ENCODE data around the gene CMTM2. TPM values are rescaled to one million over a fixed set of nuclear protein-coding genes. Genes with fewer than 3 reads are reported as not detected.

CMTM2 gene
- total and polyA plus RNA-seq, 8 donors, result 0.21 to 0.84 (median 0.65) TPM; not detected in 5

GRCh38 chr16:66635406-66635805 is 56.1 kb downstream of the CMTM2 start:
- no peak for DNase-seq
- H3K36me3 ChIP-seq, result no peaks in the 10 kb centered on the region
- no peaks in the 10 kb centered on the region for H3K9me3 ChIP-seq
- H3K4me3 ChIP-seq, result no peak overlapping the region
- intact Hi-C loops (cut with DNase I), result no loop called here
- no peak for ATAC-seq
- H3K27me3 ChIP-seq, result no peaks in the 10 kb centered on the region
- no peak overlapping the region for H3K27ac ChIP-seq
- no peak for FAIRE-seq
- no peaks in the 10 kb centered on the region for H3K4me1 ChIP-seq
- TF ChIP-seq, protein P1, sequence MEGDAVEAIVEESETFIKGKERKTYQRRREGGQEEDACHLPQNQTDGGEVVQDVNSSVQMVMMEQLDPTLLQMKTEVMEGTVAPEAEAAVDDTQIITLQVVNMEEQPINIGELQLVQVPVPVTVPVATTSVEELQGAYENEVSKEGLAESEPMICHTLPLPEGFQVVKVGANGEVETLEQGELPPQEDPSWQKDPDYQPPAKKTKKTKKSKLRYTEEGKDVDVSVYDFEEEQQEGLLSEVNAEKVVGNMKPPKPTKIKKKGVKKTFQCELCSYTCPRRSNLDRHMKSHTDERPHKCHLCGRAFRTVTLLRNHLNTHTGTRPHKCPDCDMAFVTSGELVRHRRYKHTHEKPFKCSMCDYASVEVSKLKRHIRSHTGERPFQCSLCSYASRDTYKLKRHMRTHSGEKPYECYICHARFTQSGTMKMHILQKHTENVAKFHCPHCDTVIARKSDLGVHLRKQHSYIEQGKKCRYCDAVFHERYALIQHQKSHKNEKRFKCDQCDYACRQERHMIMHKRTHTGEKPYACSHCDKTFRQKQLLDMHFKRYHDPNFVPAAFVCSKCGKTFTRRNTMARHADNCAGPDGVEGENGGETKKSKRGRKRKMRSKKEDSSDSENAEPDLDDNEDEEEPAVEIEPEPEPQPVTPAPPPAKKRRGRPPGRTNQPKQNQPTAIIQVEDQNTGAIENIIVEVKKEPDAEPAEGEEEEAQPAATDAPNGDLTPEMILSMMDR (IDR thresholded peaks at IDR 0.05), result no peak
- 85% methylated on average over 6 of the region's 6 CpGs for WGBS, 2 donors

DNA sequence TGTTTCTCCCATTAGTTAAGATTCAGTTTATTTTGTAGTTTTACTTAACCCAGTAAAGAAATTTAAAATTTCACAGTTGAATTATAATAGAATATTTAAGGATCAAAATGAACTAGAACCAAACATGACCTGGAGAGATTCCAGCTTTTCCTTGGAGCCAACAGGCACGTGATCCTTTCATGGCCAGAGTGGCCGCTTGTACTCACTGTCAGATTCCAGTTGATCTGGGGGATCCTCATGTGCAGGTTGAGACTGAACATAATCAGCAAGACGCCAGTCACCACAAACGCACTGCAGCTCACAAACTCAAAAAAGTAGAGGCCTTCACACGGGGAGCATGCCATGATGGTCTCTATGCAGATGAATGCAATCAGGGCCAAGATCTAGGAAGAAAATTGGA is 56.9 kb downstream of the CMTM2 start:
- ATAC-seq (no peak), FAIRE-seq (no peak), DNase-seq (no peak)
- H3K9me3 ChIP-seq, result no peaks in the 10 kb centered on the region
- H3K4me3 ChIP-seq, result no peak overlapping the region
- no peaks in the 10 kb centered on the region for H3K36me3 ChIP-seq
- H3K27ac ChIP-seq, result no peak overlapping the region
- intact Hi-C loops (cut with DNase I), result no loop called here
- no peaks in the 10 kb centered on the region for H3K4me1 ChIP-seq
- TF ChIP-seq, protein P1 (IDR thresholded peaks at IDR 0.05), result no peak
- 59 to 60% methylated on average over 5 of the region's 5 CpGs for whole genome bisulfite sequencing, 2 donors
- H3K27me3 ChIP-seq, result no peaks in the 10 kb centered on the region

DNA sequence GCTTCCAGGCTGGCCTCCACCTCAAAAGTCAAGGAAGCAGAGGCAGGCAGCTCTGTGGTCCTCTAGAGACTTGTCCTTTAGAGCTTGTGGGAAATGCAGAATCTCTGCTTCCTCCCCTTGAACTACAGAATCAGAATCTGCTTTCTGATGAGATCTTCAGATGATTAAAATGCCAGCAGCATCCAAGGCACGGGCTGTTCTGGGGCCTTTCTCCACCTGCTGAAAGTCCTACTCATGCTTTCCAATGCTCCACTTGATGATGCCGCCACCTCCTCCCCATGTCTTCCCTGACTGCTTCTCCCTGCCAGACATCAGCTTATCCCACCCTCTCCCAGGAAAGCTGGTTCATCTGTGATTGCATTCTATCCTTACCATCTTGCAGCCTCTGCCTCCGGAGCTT is 58.5 kb downstream of the CMTM2 start:
- FAIRE-seq (no peak), ATAC-seq (no peak), DNase-seq (no peak)
- no peaks in the 10 kb centered on the region for H3K9me3 ChIP-seq
- H3K27me3 ChIP-seq, result no peaks in the 10 kb centered on the region
- H3K36me3 ChIP-seq, result no peaks in the 10 kb centered on the region
- 91 to 96% methylated on average over 3 of the region's 3 CpGs for WGBS, 2 donors
- no peak overlapping the region for H3K4me3 ChIP-seq
- H3K4me1 ChIP-seq, result peaks cover 0 to 10% (median 7%) of the 10 kb centered on the region in 3 donors
- H3K27ac ChIP-seq, result no peak overlapping the region
- intact Hi-C loops (cut with DNase I), result no loop called here
- TF ChIP-seq, protein P1 (IDR thresholded peaks at IDR 0.05), result no peak

Other genes starting within 250 kb of the CMTM2 start
- 10 to 100 TPM in 1 of 6 donors, 1 to 10 TPM in 5; 3.4 to 10.2 (median 5.0) TPM for gene CDH5, start 212.8 kb upstream of the CMTM2 start, total RNA-seq
- gene CDH5, start 212.8 kb upstream of the CMTM2 start, polyA plus RNA-seq, result 10 to 100 TPM in 1 of 2 donors, 1 to 10 TPM in 1; 5.5 to 10.1 TPM
- gene BEAN1, start 152.2 kb upstream of the CMTM2 start, total RNA-seq, result under 1 TPM in 1 of 6 donors, not detected in 5; 0.41 TPM
- gene BEAN1, start 152.2 kb upstream of the CMTM2 start, polyA plus RNA-seq, result under 1 TPM; 0.08 to 0.14 TPM
- 10 to 100 TPM; 16.7 to 22.9 (median 21.6) TPM for gene TK2, start 29.3 kb upstream of the CMTM2 start, total RNA-seq
- 10 to 100 TPM; 13.9 to 17.4 TPM for gene TK2, start 29.3 kb upstream of the CMTM2 start, polyA plus RNA-seq
- 10 to 100 TPM in 3 of 6 donors, 1 to 10 TPM in 3; 5.9 to 26.1 (median 8.3) TPM for gene CKLF, start 26.9 kb upstream of the CMTM2 start, total RNA-seq
- 10 to 100 TPM; 11.9 to 24.9 TPM for gene CKLF, start 26.9 kb upstream of the CMTM2 start, polyA plus RNA-seq
- gene CMTM1, start 13.0 kb upstream of the CMTM2 start, total RNA-seq, result 1 to 10 TPM in 3 of 6 donors, under 1 TPM in 3; 0.65 to 3.9 (median 1.5) TPM
- under 1 TPM; 0.28 to 0.46 TPM for gene CMTM1, start 13.0 kb upstream of the CMTM2 start, polyA plus RNA-seq
- gene CMTM3, start 25.2 kb downstream of the CMTM2 start, total RNA-seq, result 10 to 100 TPM in 1 of 6 donors, 1 to 10 TPM in 4, under 1 TPM in 1; 0.79 to 20.8 (median 2.6) TPM
- 1 to 10 TPM; 4.3 to 4.8 TPM for gene CMTM3, start 25.2 kb downstream of the CMTM2 start, polyA plus RNA-seq
- 10 to 100 TPM; 31.7 to 43.5 (median 38.8) TPM for gene CMTM4, start 117.3 kb downstream of the CMTM2 start, total RNA-seq
- 10 to 100 TPM; 14.9 to 18.4 TPM for gene CMTM4, start 117.3 kb downstream of the CMTM2 start, polyA plus RNA-seq
- gene DYNC1LI2, start 172.1 kb downstream of the CMTM2 start, total RNA-seq, result 10 to 100 TPM; 53.0 to 83.0 (median 68.1) TPM
- gene DYNC1LI2, start 172.1 kb downstream of the CMTM2 start, polyA plus RNA-seq, result 10 to 100 TPM; 44.4 to 57.7 TPM
- gene TERB1, start 222.1 kb downstream of the CMTM2 start, total RNA-seq, result not detected
- gene TERB1, start 222.1 kb downstream of the CMTM2 start, polyA plus RNA-seq, result not detected

Data from pancreas (tissue), 10 donors.